IMR-90 (cell line): ENCODE data around the gene TOR4A.

Experiments
- CEBPB ChIP-seq: IDR thresholded peaks from 2 replicates; pipeline ENCODE4 v1.6.1; 2012; ENCODE audit warnings: low read depth, low read length, improper control_type of control experiment
- CHD1 ChIP-seq: IDR thresholded peaks from 2 replicates; pipeline ENCODE4 v1.6.1; 2012; ENCODE audit warnings: low read depth, low read length, improper control_type of control experiment
- FOS ChIP-seq: fragments of 150-350 bp; IDR thresholded peaks from 2 replicates; pipeline ENCODE4 v1.6.1; 2016; ENCODE audit warnings: low read depth, low read length
- MAFK ChIP-seq: IDR thresholded peaks from 2 replicates; pipeline ENCODE4 v1.6.1; 2012; ENCODE audit warnings: low read depth, low read length, improper control_type of control experiment
- MXI1 ChIP-seq: IDR thresholded peaks from 2 replicates; pipeline ENCODE4 v1.6.1; 2012; ENCODE audit warnings: low read depth, mild to moderate bottlenecking, low read length, moderate library complexity, borderline replicate concordance
- POLR2A ChIP-seq: IDR thresholded peaks from 2 replicates; pipeline ENCODE4 v1.6.1; 2012; ENCODE audit warnings: mild to moderate bottlenecking, low read depth, low read length
- RAD21 ChIP-seq: IDR thresholded peaks from 2 replicates; pipeline ENCODE4 v1.6.1; 2012; ENCODE audit warnings: low read length, improper control_type of control experiment
- RFX5 ChIP-seq: IDR thresholded peaks from 2 replicates; pipeline ENCODE4 v1.8.0; 2012; ENCODE audit warnings: low read depth, mild to moderate bottlenecking, low read length, moderate library complexity
- TF ChIP-seq, protein P1 (sequence below): conservative IDR thresholded peaks from 2 replicates; pipeline ENCODE4 v1.5.1; 2012; ENCODE audit warnings: mild to moderate bottlenecking, low read depth, low read length, improper control_type of control experiment

DNA sequence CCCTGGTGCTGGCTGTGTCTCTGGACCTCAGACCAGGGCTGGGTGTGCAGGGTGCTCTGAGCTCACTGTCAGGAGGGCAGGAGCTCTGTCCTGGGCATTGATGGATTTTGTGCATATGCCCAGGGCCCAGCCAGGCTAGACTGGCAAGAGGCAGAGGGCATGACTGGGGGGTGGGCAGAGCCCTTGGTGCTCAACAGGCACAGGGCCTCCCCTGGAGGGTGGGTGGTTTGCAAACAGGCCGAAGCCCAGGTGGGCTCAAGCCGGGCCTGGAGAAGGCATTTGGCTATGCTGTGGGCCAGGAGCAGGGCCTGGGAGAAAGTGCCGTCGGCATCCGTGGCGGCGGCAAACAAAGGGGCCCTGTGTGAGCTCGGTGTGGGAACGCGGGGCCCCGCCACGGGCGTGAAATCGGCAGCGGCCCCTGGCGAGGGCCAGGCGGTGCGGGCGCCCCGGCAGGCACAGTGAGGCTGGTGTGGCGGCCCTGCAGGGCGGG lies 26.4 kb downstream of the TOR4A start:
- TF ChIP-seq MXI1 (no peak), FOS (no peak), POLR2A (no peak), CHD1 (no peak), CEBPB (no peak), RAD21 (no peak), RFX5 (no peak), MAFK (no peak)
- TF ChIP-seq, protein P1, sequence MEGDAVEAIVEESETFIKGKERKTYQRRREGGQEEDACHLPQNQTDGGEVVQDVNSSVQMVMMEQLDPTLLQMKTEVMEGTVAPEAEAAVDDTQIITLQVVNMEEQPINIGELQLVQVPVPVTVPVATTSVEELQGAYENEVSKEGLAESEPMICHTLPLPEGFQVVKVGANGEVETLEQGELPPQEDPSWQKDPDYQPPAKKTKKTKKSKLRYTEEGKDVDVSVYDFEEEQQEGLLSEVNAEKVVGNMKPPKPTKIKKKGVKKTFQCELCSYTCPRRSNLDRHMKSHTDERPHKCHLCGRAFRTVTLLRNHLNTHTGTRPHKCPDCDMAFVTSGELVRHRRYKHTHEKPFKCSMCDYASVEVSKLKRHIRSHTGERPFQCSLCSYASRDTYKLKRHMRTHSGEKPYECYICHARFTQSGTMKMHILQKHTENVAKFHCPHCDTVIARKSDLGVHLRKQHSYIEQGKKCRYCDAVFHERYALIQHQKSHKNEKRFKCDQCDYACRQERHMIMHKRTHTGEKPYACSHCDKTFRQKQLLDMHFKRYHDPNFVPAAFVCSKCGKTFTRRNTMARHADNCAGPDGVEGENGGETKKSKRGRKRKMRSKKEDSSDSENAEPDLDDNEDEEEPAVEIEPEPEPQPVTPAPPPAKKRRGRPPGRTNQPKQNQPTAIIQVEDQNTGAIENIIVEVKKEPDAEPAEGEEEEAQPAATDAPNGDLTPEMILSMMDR, result no peak
